ENCODE results near the gene NUP214. TPM values are rescaled to one million over a fixed set of nuclear protein-coding genes. Genes with fewer than 3 reads are reported as not detected.

The NUP214 gene
- polyA plus RNA-seq, 1 experiment: 6.3 TPM

GRCh38 chr9:131165523-131165922 is 40.1 kb downstream of the NUP214 start:
- no peak overlapping the region for H3K4me3 ChIP-seq (ENCODE audit: low read depth, low read length)
- no peaks in the 10 kb centered on the region for H3K27me3 ChIP-seq (ENCODE audit: control insufficient read depth, insufficient read depth, low read length)
- DNase-seq (ENCODE audit: low read depth): no peak
- H3K36me3 ChIP-seq (ENCODE audit: control insufficient read depth, insufficient read depth, low read length): peaks cover 11% of the 10 kb centered on the region
- POLR2A ChIA-PET: no interaction called here
- CTCF ChIA-PET: interaction anchor here (0.8 to 1.7 kb wide), 4 partner anchors 12 to 218 kb away, joined by 3 to 5 read pairs (median 4); no protein-coding TSS in a partner anchor
- TF ChIP-seq CTCF (IDR thresholded peaks at IDR 0.05; ENCODE audit: insufficient read depth, low read depth, low read length): no peak

- TF ChIP-seq CTCF (IDR thresholded peaks at IDR 0.05; ENCODE audit: insufficient read depth, low read depth, low read length): no peak
- ChIA-PET POLR2A (no interaction called here), CTCF (interaction anchor here (0.6 to 4.3 kb wide), 5 partner anchors 10 to 169 kb away, joined by 3 to 29 read pairs (median 4); no protein-coding TSS in a partner anchor)
- Histone ChIP-seq H3K4me3 (ENCODE audit: low read depth, low read length) (no peak overlapping the region), H3K36me3 (ENCODE audit: control insufficient read depth, insufficient read depth, low read length) (peaks cover 12% of the 10 kb centered on the region), H3K27me3 (ENCODE audit: control insufficient read depth, insufficient read depth, low read length) (no peaks in the 10 kb centered on the region)
- DNase-seq (ENCODE audit: low read depth): no peak
Measured at GRCh38 chr9:131167146-131167692, 41.8 kb downstream of the NUP214 start.

GRCh38 chr9:131167936-131168335 is 42.5 kb downstream of the NUP214 start:
- no peak for DNase-seq (ENCODE audit: low read depth)
- POLR2A ChIA-PET: no interaction called here
- Histone ChIP-seq H3K4me3 (ENCODE audit: low read depth, low read length) (no peak overlapping the region), H3K36me3 (ENCODE audit: control insufficient read depth, insufficient read depth, low read length) (peaks cover 11% of the 10 kb centered on the region), H3K27me3 (ENCODE audit: control insufficient read depth, insufficient read depth, low read length) (no peaks in the 10 kb centered on the region)
- no peak for TF ChIP-seq CTCF (IDR thresholded peaks at IDR 0.05; ENCODE audit: insufficient read depth, low read depth, low read length)
- CTCF ChIA-PET: interaction anchor here (0.6 to 4.3 kb wide), 4 partner anchors 10 to 169 kb away, joined by 3 to 29 read pairs (median 15); no protein-coding TSS in a partner anchor

GRCh38 chr9:131169563-131170240 is 44.3 kb downstream of the NUP214 start:
- POLR2A ChIA-PET: no interaction called here
- H3K27me3 ChIP-seq (ENCODE audit: control insufficient read depth, insufficient read depth, low read length): no peaks in the 10 kb centered on the region
- no peak for DNase-seq (ENCODE audit: low read depth)
- H3K36me3 ChIP-seq (ENCODE audit: control insufficient read depth, insufficient read depth, low read length): peaks cover 3% of the 10 kb centered on the region
- CTCF ChIA-PET: interaction anchor here (0.8 to 4.3 kb wide), 4 partner anchors 8 to 180 kb away, joined by 3 to 29 read pairs (median 16); no protein-coding TSS in a partner anchor
- TF ChIP-seq CTCF (IDR thresholded peaks at IDR 0.05; ENCODE audit: insufficient read depth, low read depth, low read length): no peak
- no peak overlapping the region for H3K4me3 ChIP-seq (ENCODE audit: low read depth, low read length)

GRCh38 chr9:131173995-131174394 is 48.6 kb downstream of the NUP214 start:
- H3K4me3 ChIP-seq (ENCODE audit: low read depth, low read length): no peak overlapping the region
- H3K27me3 ChIP-seq (ENCODE audit: control insufficient read depth, insufficient read depth, low read length): no peaks in the 10 kb centered on the region
- CTCF ChIA-PET: no interaction called here
- DNase-seq (ENCODE audit: low read depth): no peak
- no peak for TF ChIP-seq CTCF (IDR thresholded peaks at IDR 0.05; ENCODE audit: insufficient read depth, low read depth, low read length)
- peaks cover 6% of the 10 kb centered on the region for H3K36me3 ChIP-seq (ENCODE audit: control insufficient read depth, insufficient read depth, low read length)
- POLR2A ChIA-PET: no interaction called here

Data from BJ (cell line).